ENCODE data around the gene CST11.
"Not testable (repeated sequence)": the region's sequence is repeated elsewhere in the genome, so short reads cannot be mapped to it uniquely, and the experiment has no call there.

The CST11 gene

DNA sequence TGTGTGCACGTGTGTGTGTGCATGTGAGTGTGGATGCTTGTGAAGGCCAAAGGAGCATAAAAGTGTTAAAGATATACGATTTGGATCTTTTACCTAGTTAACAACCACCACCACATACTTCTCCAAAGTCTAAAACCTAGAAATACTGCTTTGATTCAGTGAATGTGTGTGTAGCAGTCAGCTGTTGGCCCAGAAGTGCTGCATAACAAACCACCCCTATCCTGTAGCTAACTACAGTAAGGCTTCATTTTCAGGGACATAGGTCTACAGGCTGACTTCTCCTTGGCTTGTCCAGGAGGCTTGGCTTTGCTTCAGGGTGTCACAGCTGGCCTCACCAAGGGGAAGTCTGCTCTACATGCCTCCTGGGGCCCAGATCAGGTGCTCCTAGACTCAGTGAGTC lies 35.8 kb upstream of the CST11 start:
- Histone ChIP-seq H3K27ac (no peak overlapping the region), H3K4me3 (no peak overlapping the region)
- TF ChIP-seq, protein P1, sequence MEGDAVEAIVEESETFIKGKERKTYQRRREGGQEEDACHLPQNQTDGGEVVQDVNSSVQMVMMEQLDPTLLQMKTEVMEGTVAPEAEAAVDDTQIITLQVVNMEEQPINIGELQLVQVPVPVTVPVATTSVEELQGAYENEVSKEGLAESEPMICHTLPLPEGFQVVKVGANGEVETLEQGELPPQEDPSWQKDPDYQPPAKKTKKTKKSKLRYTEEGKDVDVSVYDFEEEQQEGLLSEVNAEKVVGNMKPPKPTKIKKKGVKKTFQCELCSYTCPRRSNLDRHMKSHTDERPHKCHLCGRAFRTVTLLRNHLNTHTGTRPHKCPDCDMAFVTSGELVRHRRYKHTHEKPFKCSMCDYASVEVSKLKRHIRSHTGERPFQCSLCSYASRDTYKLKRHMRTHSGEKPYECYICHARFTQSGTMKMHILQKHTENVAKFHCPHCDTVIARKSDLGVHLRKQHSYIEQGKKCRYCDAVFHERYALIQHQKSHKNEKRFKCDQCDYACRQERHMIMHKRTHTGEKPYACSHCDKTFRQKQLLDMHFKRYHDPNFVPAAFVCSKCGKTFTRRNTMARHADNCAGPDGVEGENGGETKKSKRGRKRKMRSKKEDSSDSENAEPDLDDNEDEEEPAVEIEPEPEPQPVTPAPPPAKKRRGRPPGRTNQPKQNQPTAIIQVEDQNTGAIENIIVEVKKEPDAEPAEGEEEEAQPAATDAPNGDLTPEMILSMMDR (IDR thresholded peaks at IDR 0.05) = no peak
- no peak for DNase-seq (ENCODE audit: low spot score)

DNA sequence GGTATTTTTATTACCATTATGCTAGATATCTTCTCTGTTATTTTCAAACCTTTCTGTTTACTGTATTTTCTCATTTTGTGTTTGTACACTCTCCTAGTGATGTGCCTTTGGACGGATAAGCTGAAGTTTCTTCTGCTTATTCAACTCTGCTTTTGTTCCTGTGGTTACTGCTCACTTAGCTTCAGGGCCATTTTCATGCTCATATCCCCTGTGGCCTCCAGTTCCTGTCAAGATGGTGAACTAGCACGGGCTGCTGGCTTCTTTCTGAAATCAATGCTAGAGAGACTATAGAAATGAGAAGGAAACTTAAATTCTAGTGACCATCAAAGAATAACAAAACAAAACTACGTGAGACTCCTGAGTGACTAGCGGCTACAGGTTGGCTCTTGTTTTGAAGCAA lies 31.4 kb upstream of the CST11 start:
- TF ChIP-seq, protein P1 (IDR thresholded peaks at IDR 0.05) = no peak
- DNase-seq (ENCODE audit: low spot score) = no peak
- H3K27ac ChIP-seq = no peak overlapping the region
- H3K4me3 ChIP-seq = no peak overlapping the region

DNA sequence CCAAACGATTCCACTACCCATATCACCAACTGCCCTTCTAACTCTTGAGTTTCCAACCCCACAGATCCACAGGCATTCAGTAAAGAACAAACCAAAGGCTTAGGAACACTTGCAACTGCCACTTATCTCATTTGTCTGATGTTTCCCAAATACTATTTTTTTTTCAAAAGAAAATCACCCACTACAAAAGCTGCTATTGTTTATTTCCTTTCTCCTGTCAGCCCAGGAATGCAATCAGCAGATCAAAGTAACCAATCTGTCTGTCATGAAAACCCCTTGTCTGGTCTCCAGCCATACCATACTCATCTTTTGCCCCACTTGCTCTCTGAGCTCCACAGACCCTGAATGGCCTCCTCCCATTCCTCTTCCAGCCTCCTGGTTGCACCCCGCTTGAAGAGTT lies 29.5 kb upstream of the CST11 start:
- H3K27ac ChIP-seq = no peak overlapping the region
- no peak overlapping the region for H3K4me3 ChIP-seq
- TF ChIP-seq, protein P1 (IDR thresholded peaks at IDR 0.05) = no peak
- no peak for DNase-seq (ENCODE audit: low spot score)

DNA sequence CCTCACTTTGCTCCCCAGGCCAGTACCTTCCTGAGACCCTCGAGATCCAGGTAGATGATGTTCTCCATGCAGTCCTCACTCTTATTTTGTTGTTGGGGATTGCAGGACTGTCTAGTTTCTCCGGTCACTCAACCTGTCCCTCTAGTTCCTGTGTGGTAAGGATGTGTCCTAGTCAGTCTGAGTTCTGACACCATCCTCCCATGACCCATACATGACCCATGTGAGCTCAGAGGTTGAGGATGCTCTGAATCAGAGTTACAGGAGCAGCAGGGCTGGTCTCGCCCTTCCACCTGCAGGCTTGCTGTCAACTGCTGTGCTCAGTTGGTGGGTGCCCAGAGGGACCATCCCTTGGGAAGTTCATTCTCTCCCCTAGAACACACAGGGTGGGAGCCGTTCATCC lies 26.4 kb upstream of the CST11 start:
- TF ChIP-seq, protein P1 (IDR thresholded peaks at IDR 0.05) = no peak

DNA sequence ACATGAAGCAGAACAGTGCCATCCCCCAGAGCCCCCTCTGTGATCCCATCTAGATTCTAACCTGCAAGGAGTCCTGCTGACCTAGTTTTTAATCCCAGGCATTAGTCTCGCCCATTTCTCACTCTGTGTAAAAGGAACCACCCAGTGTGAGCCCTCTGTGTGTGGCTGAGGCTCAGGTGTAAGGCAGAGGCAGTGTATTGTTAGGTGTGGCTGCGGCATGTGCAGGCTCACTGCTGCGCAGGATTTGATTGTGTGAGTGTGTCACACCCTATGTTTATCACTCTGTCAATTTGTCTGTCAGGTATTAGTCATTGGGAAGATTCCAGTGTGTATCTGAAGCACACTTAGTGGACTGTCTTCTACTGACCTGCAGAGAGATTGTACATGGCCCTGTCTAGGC lies 24.5 kb upstream of the CST11 start:
- Histone ChIP-seq H3K27ac (no peak overlapping the region), H3K4me3 (no peak overlapping the region)
- DNase-seq (ENCODE audit: low spot score) = no peak
- TF ChIP-seq, protein P1 (IDR thresholded peaks at IDR 0.05) = no peak

More for the DNA sequence above, 26.4 kb upstream of the CST11 start:
- Histone ChIP-seq H3K27ac (no peak overlapping the region), H3K4me3 (no peak overlapping the region)
- no peak for DNase-seq (ENCODE audit: low spot score)

DNA sequence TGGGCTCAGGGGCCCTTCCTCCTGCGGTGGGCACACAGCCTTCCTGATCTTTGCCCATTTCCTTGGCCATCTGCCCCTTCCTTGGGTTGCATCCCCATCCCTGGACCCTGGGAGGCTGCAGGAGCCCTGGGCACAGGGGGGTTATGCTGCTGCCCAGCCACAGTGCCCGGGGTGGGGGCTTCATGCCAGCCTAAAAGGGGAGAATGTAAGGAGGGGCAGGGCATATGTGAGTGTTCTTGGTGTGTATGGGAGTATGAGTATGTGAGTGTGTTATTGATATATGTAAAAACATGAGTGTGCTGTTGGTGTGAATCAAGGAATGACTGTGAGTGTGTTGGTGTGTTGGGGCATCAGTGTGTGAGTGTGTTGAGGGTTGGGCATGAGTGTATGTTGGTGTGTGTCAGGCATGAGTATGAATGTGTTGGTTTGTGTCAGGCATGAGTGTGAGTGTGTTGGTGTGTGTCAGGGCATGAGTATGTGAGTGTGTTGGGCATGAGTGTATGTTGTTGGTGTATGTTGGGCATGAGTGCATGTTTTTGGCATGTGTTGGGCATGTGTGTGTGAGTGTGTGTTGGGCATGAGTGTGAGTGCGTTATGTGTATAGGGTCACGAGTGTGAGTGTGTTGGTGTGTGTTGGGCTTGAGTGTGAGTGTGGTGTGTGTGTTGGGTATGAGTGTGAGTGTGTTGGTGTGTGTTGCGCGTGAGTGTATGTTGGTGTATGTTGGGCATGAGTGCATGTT lies 23.5 kb upstream of the CST11 start:
- H3K27ac ChIP-seq = no peak overlapping the region
- TF ChIP-seq, protein P1 (IDR thresholded peaks at IDR 0.05) = no peak
- no peak overlapping the region for H3K4me3 ChIP-seq
- DNase-seq (ENCODE audit: low spot score) = no peak

DNA sequence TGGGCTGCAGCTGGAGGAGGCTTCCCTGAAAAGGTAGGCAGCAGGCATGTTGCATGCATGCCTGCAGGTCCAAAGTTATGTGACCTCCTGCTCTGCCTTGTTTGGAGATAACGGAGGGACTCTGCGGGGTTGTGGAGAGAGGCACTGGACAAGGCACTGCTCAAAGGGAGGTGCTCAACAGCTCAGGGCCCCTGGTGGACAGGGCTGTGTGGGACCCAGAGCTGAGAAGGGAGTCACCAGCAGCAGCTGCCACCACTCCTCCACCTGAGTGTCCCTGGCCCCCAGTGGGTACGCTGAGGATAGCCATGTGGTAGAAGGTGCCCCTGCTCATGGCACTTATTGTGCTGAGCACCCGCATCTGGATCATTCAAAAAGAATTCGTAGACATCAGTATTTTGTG lies 22.7 kb upstream of the CST11 start:
- no peak overlapping the region for H3K27ac ChIP-seq
- H3K4me3 ChIP-seq = no peak overlapping the region
- TF ChIP-seq, protein P1 (IDR thresholded peaks at IDR 0.05) = no peak

DNA sequence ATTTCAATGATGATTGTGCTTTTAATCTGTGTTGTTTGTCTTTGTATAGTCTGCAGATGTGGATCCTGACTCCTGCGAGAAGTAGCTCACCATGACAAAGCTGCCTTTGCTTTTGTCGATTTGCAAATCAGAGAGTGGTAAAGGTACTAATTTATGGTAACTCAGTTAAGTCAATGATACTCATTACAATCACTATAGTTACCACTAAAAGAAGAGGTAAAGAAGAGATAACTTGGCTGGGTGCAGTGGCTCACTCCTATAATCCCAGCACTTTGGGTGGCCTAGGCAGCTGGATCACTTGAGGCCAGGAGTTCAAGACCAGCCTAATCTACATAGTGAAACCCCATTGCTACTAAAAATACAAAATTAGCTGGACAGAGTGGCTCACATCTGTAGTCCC lies 20.6 kb upstream of the CST11 start:
- H3K4me3 ChIP-seq; H3K27ac ChIP-seq; DNase-seq (ENCODE audit: low spot score): not testable (repeated sequence)

More for the DNA sequence above, 22.7 kb upstream of the CST11 start:
- DNase-seq (ENCODE audit: low spot score) = no peak

DNA sequence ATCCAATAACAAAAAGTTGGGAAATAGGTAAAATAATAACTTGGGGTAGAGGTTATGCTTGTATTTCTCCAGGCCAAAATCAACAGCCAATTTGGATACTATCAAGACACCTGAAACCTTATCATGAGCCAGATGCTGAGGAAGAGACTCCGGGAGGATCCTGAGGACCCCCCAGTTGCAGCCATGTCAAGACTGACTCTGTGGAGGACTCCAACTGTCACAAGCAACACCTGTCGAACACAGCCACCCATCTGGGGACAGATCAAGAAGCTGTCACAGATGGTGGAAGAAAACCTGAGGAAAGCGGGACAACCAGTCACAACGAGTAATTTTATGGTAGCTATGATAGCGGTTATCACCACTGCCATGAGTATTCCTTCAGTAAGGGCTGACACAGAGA lies 19.6 kb upstream of the CST11 start:
- H3K27ac ChIP-seq; DNase-seq (ENCODE audit: low spot score); H3K4me3 ChIP-seq: not testable (repeated sequence)

DNA sequence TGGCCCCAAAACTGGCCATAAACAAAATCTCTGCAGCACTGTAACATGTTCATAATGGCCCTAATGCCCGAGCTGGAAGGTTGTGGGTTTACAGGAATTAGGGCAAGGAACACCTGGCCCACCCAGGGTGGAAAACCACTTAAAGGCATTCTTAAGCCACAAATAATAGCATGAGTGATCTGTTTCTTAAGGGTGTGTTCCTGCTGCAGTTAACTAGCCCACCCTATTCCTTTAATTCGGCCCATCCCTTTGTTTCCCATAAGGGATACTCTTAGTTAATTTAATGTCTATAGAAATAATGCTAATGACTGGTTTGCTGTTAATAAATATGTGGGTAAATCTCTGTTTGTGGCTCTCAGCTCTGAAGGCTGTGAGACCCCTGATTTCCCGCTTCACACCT lies 14.3 kb upstream of the CST11 start:
- DNase-seq (ENCODE audit: low spot score); H3K4me3 ChIP-seq; H3K27ac ChIP-seq: not testable (repeated sequence)
